COLO829 (cell line): ENCODE measurements around the gene HECTD4.
"Not testable (repeated sequence)": the region's sequence is repeated elsewhere in the genome, so short reads cannot be mapped to it uniquely, and the experiment has no call there.

ENCODE experiments used
- DNase-seq: peaks from one replicate; pipeline ENCODE4 v3.0.0; 2012; ENCODE audit warnings: low spot score

The HECTD4 gene

DNA sequence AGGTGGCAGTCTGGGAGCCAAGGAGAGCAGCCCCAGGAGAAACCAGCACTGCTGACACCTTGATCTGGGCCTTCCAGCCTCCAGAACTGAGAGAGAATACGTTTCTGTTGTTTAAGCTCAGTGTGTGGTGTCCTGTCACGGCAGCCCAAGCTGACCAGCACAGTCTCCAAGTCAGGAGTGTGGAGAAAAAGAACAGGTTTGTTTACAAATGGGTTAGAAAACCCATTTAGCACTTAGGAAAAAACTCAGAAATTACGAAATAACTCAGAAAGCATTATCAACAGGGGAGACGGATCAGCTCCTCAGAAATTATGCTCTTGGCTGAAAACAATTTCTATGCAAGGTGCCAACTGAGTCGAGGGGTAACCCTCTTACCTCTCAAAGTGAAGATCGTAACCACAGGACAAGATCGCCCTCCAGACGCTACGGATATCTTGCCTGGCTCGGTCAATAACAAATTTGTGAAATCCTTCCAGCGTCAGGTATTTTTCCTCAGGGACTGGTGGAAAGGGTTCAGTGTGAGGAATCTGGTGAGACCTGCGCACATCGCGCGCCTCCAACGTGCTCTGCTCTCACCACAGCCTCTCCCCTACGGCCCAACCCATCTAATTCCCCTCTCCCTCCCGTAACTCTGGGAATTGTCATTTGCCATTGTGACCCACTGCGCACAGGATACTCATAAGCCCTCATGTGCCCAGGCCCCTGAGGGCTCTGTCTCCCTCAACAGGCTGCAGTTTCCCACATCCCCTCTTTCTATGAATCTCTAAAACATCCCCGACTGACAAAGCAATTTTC, 206.7 kb downstream of the HECTD4 start:
- DNase-seq, result no peak

DNA sequence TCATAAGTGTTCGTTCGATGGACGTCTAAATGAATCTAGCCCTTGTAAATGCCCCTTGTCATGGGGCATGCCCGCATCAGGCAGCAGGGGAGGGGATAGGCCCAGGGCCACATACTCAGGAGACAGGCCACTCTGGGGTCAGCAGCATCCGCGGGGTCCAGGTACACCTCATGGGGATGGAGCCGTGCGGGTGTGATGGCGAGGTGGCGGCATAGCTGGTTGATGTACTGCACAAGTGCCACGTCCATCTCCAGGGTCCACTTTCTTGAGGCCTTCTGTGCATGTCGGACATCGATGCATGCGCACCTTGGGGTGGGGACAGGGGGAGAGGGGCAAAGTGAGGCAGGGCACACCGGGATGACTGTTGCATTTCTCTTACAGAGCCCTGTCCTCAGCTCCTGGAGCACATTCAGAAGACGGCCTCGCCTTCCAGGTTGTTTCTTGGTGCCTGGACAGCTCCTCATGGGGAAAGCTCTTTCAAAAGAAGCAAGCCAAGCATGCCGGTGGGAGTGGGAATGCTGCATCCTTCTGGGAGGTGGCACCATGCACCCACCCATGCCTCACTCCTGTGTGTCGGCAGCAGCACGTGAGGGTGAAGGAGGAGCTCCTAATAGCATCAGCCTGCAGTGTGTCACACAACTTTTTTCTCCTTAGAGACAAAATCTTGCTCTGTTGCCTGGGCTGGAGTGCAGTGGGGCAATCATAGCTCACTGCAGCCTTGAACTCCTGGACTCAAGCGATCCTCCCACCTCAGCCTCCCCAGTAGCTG, 209.5 kb downstream of the HECTD4 start:
- no peak for DNase-seq

DNA sequence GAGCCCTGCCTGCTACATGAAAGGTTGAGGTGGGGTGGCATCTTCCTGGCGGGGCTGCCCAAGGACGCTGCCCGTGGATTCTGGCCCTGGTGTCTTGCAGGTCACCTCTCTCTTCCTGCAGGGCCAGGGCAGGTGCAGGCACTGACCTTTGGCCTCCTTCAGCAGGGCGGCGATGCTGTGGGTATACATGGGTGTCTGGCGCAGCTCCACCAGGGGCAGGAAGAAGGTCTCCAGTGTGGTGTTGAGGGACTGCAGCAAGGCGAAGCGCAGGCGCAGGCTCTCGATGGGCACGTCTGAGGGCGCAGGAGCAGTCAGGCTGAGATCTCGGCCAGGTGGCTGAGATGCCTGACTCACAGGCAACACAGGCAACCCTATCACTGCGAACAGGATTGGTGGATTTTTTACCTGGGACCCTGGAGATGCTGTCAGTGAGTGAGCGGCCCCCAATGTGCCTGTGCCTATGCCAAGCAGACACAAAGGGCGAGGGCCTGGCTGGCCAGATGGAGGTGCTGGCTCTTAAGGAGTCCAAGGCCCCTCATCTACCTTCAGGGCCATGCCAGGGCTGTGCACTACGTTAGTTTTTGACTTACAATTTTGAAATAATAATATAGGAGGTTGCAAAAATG, 211.1 kb downstream of the HECTD4 start:
- DNase-seq, result no peak

DNA sequence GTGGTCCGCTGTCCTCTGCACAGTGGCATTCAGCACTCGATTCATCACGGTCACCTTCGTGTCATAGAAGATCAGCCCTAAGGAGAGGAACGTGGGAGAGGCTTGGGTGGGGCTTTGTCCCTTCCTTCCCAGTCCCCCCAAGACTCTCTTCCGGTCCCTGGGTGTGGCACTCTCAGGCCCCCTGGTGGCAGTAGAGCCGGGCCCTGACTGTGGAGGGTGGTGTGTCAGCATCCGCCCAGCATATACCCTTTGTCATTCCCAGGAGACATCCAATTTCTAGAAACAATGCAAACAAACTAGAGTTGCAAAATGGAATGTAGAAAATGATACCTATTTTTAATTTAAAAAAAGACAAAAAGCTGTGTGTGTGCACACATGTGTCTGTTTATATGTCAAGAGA, 211.9 kb downstream of the HECTD4 start:
- no peak for DNase-seq

DNA sequence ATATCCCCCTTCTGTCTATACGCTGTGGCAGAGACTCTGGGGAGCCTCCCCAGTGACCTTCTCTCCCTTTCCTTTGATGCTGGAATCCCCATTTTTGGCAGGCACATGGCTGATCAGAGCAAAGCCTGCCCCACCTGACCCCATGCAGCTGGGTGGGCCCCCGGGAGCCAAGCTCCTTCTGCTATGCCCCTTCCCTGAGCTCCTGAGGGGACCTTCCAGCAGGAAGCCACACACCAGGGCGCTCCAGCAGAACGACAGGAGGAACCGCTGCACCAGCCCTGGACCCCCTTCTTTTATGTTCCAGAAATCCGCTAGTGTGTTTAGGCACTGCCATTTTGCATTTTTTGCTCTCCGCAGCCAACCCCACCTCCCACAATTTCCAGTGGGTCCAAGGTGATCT, 212.3 kb downstream of the HECTD4 start:
- no peak for DNase-seq

DNA sequence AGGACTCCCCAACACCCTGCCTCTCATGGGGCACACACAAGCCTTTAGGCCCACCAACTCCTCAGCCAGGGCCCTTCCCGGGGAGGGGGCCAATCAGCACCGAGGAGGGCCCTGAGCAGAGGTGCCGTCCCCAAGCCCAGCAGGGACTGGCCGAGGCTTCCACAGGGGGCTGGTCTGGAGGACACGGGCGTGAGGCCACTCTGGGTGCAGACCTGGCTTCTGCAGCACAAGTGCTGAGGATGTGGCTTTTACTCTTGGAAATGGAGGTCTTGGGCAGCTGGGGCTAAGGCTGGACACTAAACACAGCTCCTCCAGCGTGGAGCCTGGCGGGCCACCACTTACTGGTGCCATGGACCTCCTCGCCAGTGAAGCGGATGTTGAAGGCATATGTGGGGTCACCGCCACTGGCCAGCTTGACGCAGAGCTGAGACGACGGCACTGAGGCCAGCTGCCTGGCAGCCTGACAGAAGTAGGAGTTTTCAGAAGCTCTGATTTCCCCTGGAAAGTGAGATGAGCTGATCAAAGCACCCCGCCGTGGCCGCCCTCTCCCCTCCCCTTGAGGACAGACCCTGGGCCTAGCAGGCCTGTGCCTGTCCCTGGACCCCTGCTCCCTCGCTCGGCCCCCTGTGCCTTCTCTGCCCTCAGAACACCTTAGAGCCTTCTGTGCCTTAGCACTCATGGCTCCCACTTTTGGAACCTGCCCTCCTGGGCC, 212.9 kb downstream of the HECTD4 start:
- no peak for DNase-seq

DNA sequence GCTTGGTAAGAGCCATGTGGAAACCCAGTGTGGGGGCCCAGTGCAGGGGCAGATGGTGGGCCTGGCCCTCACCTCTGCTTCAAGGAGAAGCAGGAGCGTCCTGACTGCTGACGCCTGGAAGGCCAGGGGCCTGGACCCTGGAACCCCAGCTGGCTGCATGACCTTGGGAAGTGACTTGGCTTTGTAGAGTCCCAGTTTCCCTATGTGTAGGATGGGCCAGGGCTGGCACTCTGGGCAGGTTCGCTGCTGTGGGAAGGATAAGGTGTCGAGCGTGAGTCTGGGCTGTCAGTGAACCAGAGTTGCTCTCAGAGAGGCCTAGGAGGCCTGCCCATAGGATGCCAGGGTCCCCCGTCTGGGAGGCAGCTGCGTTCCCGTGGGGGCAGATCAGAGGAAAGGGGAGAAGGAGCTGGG, 213.7 kb downstream of the HECTD4 start:
- DNase-seq, result no peak

DNA sequence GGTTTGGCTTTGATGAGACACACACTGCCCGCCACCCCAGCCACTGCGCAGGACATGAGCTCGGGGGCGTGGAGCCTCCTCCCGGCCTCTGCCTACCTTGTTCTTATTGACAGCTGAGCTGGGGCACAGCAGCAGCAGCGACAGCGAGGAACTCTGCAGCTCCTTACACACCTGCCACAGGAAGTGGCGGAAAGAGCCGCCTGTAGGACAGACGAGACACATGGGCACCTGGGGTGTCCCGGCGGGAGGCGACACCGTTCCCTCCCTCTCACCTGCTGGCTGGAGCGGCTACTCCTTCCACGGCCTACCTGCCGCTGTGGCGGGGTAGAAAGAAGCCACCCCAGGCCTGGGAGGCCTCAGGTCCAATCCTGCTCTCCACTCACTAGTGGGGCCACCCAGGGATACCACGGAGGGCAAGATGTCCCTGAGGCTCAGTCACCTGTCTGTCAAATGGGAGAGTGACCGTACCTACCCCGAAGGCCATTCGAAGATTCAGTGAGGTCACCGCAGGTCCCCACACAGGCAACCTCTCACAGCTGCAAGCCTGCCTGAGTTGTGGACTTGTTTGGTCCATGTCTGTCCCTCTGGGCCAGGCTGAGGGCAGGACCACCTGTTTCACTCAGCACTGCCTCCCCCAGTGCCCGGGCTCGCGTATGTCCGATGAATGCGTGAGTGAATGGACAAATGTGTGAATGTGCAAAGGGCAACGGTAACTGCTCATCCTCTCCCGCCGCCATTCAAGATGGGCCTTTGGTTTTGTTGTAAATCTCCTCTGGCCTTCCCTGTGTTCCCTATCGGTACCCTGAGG, 214.3 kb downstream of the HECTD4 start:
- DNase-seq, result no peak

DNA sequence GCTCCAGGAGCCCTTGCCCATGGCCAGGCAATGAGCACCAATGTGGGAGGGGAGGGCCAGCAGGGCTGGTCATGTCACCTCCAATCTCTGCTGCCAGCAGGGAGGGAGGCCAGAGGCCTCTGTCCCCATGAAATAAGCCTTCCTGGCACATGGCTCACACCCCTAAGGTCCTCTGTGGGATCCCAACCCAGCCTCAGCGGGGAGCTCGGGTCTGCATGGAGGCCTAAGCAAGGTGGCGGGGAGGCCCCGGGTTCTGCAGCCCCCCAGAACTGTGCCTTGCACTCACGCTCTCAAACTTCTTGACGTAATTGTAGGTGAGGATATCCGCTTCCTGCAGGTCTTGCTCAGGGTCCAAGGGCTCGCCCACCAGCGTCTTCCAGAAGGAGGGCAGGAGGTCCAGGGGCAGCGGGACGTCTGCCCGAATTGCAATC, 215.2 kb downstream of the HECTD4 start:
- DNase-seq, result no peak

DNA sequence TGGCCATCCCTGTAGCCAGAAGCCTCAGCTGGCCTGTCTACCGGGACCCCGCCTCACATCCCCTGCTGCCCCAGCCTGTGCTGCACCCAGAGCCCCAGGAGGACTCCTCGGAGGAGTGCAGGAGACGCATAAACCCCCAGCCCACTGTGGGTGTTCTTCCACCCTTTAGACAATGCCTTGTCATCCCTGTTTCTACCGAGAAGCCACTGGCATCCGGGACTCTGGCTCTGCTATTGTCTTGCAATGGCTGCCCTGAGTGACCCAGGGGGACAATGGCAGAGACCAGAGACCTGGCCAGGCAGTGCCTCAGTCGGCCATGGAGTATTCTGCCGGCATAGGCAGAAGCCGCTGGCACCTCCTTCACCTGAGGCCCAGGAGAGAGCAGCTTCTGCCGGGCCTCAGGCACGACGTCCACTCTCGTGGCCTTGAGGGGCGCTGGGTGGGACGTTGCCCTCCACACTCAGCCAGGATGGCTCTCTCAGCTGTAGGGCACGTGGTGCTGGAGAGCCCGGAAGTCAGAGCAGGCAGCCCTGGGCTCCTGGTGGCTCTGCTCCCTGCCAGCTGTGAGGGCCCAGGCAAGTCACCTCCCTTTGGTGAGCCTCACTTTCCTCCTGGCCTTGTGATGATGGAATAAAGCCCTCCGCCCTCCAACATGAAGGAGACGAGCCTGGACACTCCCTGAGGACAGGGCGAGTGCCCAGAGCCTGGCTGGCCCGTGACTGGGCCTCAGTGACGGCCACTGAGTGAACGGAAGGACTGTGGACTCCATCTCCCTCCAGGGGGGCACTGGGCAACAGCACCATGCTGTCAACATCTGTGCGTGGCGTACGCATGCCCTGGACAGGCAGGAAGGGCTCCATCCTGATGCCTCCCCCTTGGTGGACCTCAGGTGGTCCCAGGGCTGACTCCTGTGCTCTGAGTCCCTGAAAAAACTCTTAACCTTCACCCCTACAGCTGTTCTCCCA, 215.9 kb downstream of the HECTD4 start:
- no peak for DNase-seq

DNA sequence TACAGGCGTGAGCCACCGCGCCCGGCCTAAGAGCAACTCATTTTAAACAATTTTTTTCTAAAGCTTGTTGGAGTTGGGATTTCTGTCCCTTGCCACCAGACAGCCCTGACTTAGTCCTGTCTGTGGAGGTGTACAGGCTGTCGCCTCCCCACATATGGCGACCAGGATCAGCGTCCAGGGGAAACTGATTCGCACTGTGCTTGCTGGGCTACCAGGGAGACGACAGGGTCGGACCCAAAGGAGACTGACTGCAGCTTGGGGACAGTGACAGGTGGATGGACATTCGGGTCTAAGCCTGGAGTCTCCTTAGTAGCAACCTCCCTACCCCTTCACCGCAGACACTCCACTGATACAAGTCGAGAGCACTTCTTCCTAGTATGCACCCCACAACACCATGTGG, 216.6 kb downstream of the HECTD4 start:
- no peak for DNase-seq

DNA sequence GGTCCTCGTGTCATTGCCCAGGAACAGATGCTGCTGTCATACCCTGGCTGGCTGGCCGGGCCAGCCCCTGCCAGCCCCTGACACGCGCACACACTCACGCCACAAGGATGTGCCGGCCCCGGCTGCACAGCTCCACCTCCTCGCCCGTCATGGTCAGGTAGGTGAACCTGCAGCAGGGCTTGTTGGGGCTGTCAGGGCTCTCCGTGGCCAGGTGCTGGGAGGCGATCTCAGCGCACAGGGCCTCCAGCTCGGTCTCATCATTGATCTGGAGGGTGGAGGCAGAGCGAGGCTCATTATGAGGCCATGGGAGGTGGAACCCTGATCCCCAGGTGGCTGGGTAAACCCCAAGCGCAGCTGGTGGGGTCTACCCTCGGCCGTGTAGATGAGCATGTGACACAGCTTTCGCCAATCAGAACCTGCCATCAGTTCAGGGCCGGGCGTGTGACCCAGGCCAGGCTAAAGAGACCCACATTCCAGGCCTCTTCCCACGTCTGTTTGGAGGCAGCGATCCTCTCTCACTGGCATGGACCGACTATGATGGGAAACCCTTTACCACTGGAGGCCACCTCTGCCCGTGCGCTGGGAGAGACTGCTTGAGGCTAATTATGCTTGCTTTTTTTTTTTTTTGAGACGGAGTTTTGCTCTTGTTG, 218.1 kb downstream of the HECTD4 start:
- DNase-seq, result no peak

DNA sequence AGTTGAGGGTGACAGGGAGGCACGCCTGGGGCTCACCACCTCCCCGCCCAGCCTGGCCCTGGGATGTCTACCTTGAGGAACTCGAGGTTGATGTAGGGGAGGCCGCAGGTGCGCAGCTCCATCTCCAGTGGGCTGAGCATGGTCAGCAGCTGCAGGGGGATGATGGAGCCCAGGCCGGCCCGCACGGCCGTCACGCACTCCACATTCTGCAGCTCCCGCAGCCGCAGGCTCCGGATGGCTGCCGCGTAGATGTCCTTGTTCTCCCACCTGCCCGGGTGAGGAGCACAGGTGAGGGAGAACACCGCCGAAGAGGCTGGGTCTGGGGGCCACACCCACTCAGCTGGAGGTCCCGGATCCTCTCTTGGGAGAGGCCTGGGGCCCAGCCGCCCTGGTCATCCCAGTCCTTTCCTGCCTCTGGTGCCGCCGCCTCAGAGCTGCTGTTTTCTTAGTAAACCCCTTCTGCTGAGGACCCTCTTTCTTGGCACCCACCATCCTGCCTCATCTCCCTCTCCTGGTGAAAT, 218.7 kb downstream of the HECTD4 start:
- DNase-seq, result no peak

DNA sequence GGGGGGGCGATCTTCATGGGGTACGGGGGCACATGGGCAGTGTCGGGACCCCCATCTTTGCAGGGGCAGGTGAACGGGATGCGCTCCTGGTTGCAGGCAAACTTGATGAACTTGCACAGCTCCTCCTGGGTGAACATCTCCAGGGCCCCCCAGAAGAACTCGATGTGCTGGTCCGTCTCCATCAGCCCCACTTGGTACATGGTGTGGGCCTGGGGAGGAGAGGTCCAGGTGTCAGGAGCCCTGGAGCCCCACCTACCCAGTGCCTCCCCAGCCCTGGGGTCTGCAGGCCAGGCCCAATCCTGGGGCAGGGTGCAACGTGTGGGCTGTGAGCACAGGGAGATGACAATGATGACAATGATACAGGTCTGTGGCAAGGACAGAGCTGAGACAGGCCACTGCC, 219.2 kb downstream of the HECTD4 start:
- DNase-seq, result no peak

DNA sequence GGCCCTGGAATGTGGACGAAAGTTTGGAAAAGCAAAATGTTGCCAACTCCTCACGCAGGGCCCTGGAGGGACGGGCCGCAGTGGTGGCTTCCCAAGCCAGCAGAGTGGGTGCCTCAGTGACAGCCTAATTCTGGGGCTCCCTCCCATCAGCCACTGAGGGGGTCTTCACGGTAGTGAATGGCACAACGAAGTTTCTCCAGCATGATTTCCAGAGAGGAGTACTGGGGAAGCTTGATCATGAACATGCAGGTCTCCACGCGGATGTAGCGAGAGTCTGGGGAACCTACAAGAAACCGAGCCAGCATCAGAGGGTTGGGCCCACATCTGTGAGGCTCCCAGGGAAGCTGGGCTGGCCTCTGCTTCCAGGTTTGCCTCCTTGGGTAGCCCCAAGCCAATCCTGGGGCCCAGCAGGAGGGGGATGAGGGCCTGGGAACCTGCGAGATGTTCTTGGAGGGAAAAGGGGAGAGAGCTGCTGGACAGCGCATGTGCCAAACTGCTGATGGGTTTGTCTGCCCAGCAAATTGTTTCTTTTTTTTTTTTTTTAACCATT, 219.9 kb downstream of the HECTD4 start:
- DNase-seq, result no peak

DNA sequence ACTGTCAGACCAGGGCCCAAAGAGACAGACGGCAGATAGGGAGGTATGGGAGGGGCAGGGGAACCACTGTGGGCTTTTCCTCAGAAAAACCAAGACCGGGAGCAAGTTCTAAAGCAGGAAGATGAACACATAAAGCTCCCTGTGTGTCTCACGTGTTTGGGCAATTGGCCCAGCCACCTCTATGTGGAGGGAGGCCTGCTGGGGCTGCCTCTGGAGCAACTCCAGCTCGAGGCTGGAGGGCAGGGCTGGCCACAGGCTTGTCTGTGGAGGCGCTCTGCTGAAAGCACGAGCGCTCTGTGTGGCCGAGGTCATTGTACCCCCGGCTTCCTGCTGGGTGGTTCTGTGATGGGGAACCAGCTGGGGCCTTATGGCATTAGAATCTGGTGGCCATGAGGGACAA, 220.5 kb downstream of the HECTD4 start:
- no peak for DNase-seq

DNA sequence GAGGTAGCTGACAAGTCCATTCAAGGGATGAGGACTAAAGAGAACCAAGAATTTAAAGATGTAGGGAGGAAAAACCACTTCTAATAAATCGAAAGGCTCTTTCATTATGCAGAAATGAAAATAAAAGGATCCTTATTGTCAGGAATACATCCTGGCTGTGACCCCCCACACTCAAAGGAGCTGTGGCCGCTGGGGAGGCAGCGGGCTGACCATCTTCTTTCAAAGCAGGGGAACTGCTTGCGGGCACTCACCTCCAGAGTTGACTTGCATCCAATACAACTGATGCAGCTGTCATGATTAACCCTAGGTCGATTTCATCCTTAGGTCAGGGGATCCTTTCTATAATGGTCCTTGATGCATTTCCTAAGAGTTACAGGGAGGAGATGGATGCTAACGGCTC, 221.6 kb downstream of the HECTD4 start:
- no peak for DNase-seq

DNA sequence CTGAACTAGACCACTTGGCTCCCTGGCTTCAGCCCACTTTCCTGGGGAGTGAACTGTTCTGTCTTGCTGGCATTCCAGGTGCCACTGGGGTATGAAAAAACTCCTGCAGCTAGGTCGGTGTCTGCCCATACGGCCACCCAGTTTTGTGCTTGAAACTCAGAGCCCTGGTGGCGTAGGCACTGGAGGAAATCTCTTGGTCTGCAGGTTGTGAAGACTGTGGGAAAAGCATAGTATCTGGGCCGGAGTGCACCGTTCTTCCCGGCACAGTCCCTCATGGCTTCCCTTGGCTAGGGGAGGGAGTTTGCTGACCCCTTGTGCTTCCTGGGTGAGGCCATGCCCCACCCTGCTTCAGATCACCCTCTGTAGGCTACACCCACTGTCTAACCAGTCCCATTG, 223.1 kb downstream of the HECTD4 start:
- DNase-seq, result no peak

DNA sequence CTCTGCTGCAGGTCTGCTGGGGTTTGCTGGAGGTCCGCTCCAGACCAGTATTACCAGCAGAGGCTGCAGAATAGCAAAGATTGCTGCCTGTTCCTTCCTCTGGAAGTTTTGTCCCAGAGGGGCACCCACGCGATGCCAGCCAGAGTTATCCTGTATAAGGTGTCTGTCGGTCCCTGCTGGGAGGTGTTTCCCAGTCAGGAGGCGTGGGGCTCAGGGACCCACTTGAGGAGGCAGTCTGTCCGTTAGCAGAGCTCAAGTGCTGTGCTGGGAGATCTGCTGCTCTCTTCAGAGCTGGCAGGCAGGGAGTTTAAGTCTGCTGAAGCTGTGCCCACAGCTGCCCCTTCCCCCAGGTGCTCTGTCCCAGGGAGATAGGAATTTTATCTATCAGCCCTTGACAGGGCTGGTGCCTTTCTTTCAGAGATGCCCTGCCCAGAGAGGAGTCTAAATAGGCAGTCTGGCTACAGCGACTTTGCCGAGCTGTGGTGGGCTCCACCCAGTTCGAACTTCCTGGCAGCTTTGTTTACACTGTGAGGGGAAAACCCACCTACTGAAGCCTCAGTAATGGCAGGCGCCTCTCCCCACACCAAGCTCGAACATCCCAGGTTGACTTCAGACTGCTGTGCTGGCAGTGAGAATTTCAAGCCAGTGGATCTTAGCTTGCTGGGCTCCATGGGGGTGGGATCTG, 223.6 kb downstream of the HECTD4 start:
- DNase-seq, result not testable (repeated sequence)
